IMR-90 (cell line): ENCODE data around the gene LILRA6. TPM values are rescaled to one million over a fixed set of nuclear protein-coding genes. Genes with fewer than 3 reads are reported as not detected.

Experiments
- ATAC-seq: fragments of 200-7000 bp; cut with Tn5 transposase; 2 replicates; pipeline ENCODE4 v1.9.1; 2020; ENCODE audit warnings: low read depth, mild to moderate bottlenecking, moderate library complexity
- BruUV-seq: library from RNA; stranded (reverse); fragments of 400-500 nt; replicated peaks from 2 replicates; lab custom pipeline; 2021; lab: Mats Ljungman, UMichigan
- CTCF ChIA-PET: fragments of 300-600 bp; formaldehyde crosslinking; extraction: SDS; loops from one replicate; lab custom pipeline; 2021; ENCODE audit warnings: antibody characterized with exemption; lab: Yijun Ruan, JAX
- POLR2A ChIA-PET: fragments of 300-600 bp; sonication (Branson Sonifier 250); formaldehyde crosslinking; loops from one replicate; lab custom pipeline; 2022; ENCODE audit warnings: antibody characterized with exemption; ENCODE audit not compliant: unreplicated experiment; lab: Charles Lee
- DNase-seq: peaks from one replicate; pipeline ENCODE4 v3.0.0; 2013
- H2AFZ ChIP-seq: replicated peaks from 2 replicates; pipeline ENCODE3; 2013; ENCODE audit warnings: low read length, mild to moderate bottlenecking; ENCODE audit not compliant: poor library complexity
- H2AK5ac ChIP-seq: 2 replicates; pipeline ENCODE4 v1.6.1; 2013; ENCODE audit warnings: low read depth, low read length, inconsistent platforms
- H2AK9ac ChIP-seq: replicated peaks from 2 replicates; pipeline ENCODE3; 2013; ENCODE audit warnings: mild to moderate bottlenecking, low read depth, low read length, moderate library complexity; ENCODE audit not compliant: poor library complexity
- H2BK120ac ChIP-seq: 2 replicates; pipeline ENCODE4 v1.6.1; 2013; ENCODE audit warnings: low read depth, low read length, inconsistent platforms
- H2BK15ac ChIP-seq: 3 replicates; pipeline ENCODE4 v1.6.1; 2013; ENCODE audit warnings: low read depth, low read length, inconsistent platforms
- H2BK20ac ChIP-seq: 2 replicates; pipeline ENCODE4 v1.6.1; 2013; ENCODE audit warnings: low read depth, mild to moderate bottlenecking, inconsistent platforms, low read length, moderate library complexity
- H2BK5ac ChIP-seq: 2 replicates; pipeline ENCODE4 v1.6.1; 2013; ENCODE audit warnings: mild to moderate bottlenecking, low read depth, low read length, inconsistent platforms; ENCODE audit not compliant: poor library complexity, severe bottlenecking
- H3K14ac ChIP-seq: replicated peaks from 2 replicates; pipeline ENCODE4 v1.6.1; 2013; ENCODE audit warnings: low read depth, low read length, inconsistent platforms
- H3K18ac ChIP-seq: 2 replicates; pipeline ENCODE4 v1.6.1; 2013; ENCODE audit warnings: low read depth, low read length, control low read depth
- H3K23ac ChIP-seq: 2 replicates; pipeline ENCODE4 v1.6.1; 2013; ENCODE audit warnings: low read depth, low read length, inconsistent platforms
- H3K27ac ChIP-seq: 2 replicates; pipeline ENCODE4 v1.5.1; 2013; ENCODE audit warnings: mild to moderate bottlenecking, control low read depth, low read length; ENCODE audit not compliant: insufficient read depth
- H3K27me3 ChIP-seq: 2 replicates; pipeline ENCODE4 v1.6.1; 2013; ENCODE audit warnings: low read length; ENCODE audit not compliant: control insufficient read depth, insufficient read depth
- H3K36me3 ChIP-seq: 2 replicates; pipeline ENCODE4 v1.6.1; 2013; ENCODE audit warnings: low read length, mixed read lengths; ENCODE audit not compliant: control insufficient read depth, insufficient read depth
- H3K4ac ChIP-seq: 2 replicates; pipeline ENCODE4 v1.6.1; 2013; ENCODE audit warnings: low read depth, low read length, inconsistent platforms
- H3K4me1 ChIP-seq: 2 replicates; pipeline ENCODE4 v1.6.1; 2013; ENCODE audit warnings: low read length, mixed read lengths; ENCODE audit not compliant: control insufficient read depth, insufficient read depth
- H3K4me2 ChIP-seq: 2 replicates; pipeline ENCODE4 v1.6.1; 2013; ENCODE audit warnings: low read depth, mild to moderate bottlenecking, control low read depth, low read length, moderate library complexity
- H3K4me3 ChIP-seq: 2 replicates; pipeline ENCODE4 v1.5.1; 2013; ENCODE audit warnings: low read depth, mild to moderate bottlenecking, control low read depth, low read length, moderate library complexity; ENCODE audit not compliant: insufficient read depth
- H3K56ac ChIP-seq: 2 replicates; pipeline ENCODE4 v1.6.1; 2013; ENCODE audit warnings: low read length, inconsistent platforms; ENCODE audit not compliant: insufficient read depth; ENCODE audit errors: extremely low read depth
- H3K79me1 ChIP-seq, 2 experiments: 2 replicates each; pipeline ENCODE4 v1.6.1; 2013; ENCODE audit warnings: low read length in 2 of 2, inconsistent platforms in 1 of 2, low read depth in 1 of 2
- H3K9ac ChIP-seq: 2 replicates; pipeline ENCODE4 v1.6.1; 2013; ENCODE audit warnings: low read depth, low read length, control low read depth
- H3K9me1 ChIP-seq: 2 replicates; pipeline ENCODE4 v1.6.1; 2013; ENCODE audit warnings: low read length, inconsistent platforms; ENCODE audit not compliant: insufficient read depth
- H3K9me3 ChIP-seq: 2 replicates; pipeline ENCODE4 v1.6.1; 2013; ENCODE audit warnings: low read length; ENCODE audit not compliant: control insufficient read depth, insufficient read depth
- H4K20me1 ChIP-seq: 2 replicates; pipeline ENCODE4 v1.6.1; 2013; ENCODE audit warnings: low read length, inconsistent platforms; ENCODE audit not compliant: insufficient read depth
- H4K5ac ChIP-seq: 2 replicates; pipeline ENCODE4 v1.6.1; 2013; ENCODE audit warnings: mild to moderate bottlenecking, low read depth, low read length, control low read depth
- H4K8ac ChIP-seq, 2 experiments: 2 replicates each; pipeline ENCODE4 v1.6.1; 2013; ENCODE audit warnings: low read depth in 2 of 2, low read length in 2 of 2, control low read depth in 1 of 2, inconsistent platforms in 1 of 2
- H4K91ac ChIP-seq: 2 replicates; pipeline ENCODE4 v1.6.1; 2013; ENCODE audit warnings: low read depth, low read length, inconsistent platforms; ENCODE audit not compliant: insufficient read depth
- ELK1 ChIP-seq: fragments of 150-350 bp; IDR thresholded peaks from 2 replicates; pipeline ENCODE4 v1.6.1; 2016; ENCODE audit warnings: low read depth, mild to moderate bottlenecking, low read length, moderate library complexity, borderline replicate concordance
- MAFK ChIP-seq: IDR thresholded peaks from 2 replicates; pipeline ENCODE4 v1.6.1; 2012; ENCODE audit warnings: low read depth, low read length, improper control_type of control experiment
- MXI1 ChIP-seq: IDR thresholded peaks from 2 replicates; pipeline ENCODE4 v1.6.1; 2012; ENCODE audit warnings: low read depth, mild to moderate bottlenecking, low read length, moderate library complexity, borderline replicate concordance
- NFE2L2 ChIP-seq: fragments of 150-350 bp; IDR thresholded peaks from 2 replicates; pipeline ENCODE4 v1.6.1; 2016; ENCODE audit warnings: low read depth, mild to moderate bottlenecking, low read length
- POLR2A ChIP-seq: IDR thresholded peaks from 2 replicates; pipeline ENCODE4 v1.6.1; 2012; ENCODE audit warnings: mild to moderate bottlenecking, low read depth, low read length
- RAD21 ChIP-seq: IDR thresholded peaks from 2 replicates; pipeline ENCODE4 v1.6.1; 2012; ENCODE audit warnings: low read length, improper control_type of control experiment
- RCOR1 ChIP-seq: IDR thresholded peaks from 2 replicates; pipeline ENCODE4 v1.6.1; 2012; ENCODE audit warnings: mild to moderate bottlenecking, low read length, improper control_type of control experiment; ENCODE audit not compliant: insufficient replicate concordance
- RFX5 ChIP-seq: IDR thresholded peaks from 2 replicates; pipeline ENCODE4 v1.8.0; 2012; ENCODE audit warnings: low read depth, mild to moderate bottlenecking, low read length, moderate library complexity
- USF2 ChIP-seq: fragments of 150-350 bp; IDR thresholded peaks from 2 replicates; pipeline ENCODE4 v1.6.1; 2017; ENCODE audit warnings: mild to moderate bottlenecking, antibody characterized with exemption, low read length, low read depth
- WGBS, 2 experiments: methylation state at CpG; one replicate each; pipeline versions ENCODE4 v1.1.5 to v1.1.7; 2013; ENCODE audit warnings: missing lambda C conversion rate in 2 of 2; ENCODE audit not compliant: insufficient read length in 1 of 2; ENCODE audit errors: extremely low coverage in 2 of 2; 5-methylcytosine and 5-hydroxymethylcytosine counted together
- dilution Hi-C: fragments of 300-500 bp; cut with HindIII; formaldehyde crosslinking; loops from one replicate; pipeline ENCODE4 v1.14.3; 2018; ENCODE audit warnings: low sequenced_read_pairs; ENCODE audit not compliant: unreplicated experiment
- in situ Hi-C: fragments of 300-500 bp; cut with MboI; formaldehyde crosslinking; loops from 3 replicates; pipeline ENCODE4 v1.14.3; 2019; ENCODE audit warnings: low sequenced_read_pairs, inconsistent platforms, mixed read lengths
- intact Hi-C: fragments of 100-400 bp; cut with micrococcal nuclease; formaldehyde crosslinking; loops from 2 replicates; pipeline ENCODE4 v1.10.0; 2022
- polyA plus RNA-seq, 3 experiments: library from polyadenylated mRNA; depleted of rRNA; stranded (reverse); fragments of >200 nt; gene quantifications; 2 replicates each; pipeline ENCODE4 v1.2.3, GENCODE V29; 2012; ENCODE audit warnings: low replicate concordance in 1 of 3
- total RNA-seq: library from RNA; depleted of rRNA; stranded (reverse); fragments of >200 nt; gene quantifications from 2 replicates; pipeline ENCODE4 v1.2.3, GENCODE V29; 2012

Gene LILRA6
- total and polyA plus RNA-seq, 2 of the 4 experiments (the other 2 are of a cell fraction): not detected

GRCh38 chr19:54206831-54207177 lies 35.8 kb downstream of the LILRA6 start:
- Histone ChIP-seq H2AFZ (no peak overlapping the region), H3K9me3 (no peaks in the 10 kb centered on the region), H2AK5ac (no peak overlapping the region), H3K9ac (no peak overlapping the region), H4K20me1 (peaks cover 94% of the 10 kb centered on the region), H4K91ac (no peak overlapping the region), H3K4me1 (peaks cover 37% of the 10 kb centered on the region), H3K27me3 (no peaks in the 10 kb centered on the region), H3K4me2 (no peak overlapping the region), H2BK120ac (no peak overlapping the region), H3K27ac (no peak overlapping the region), H3K23ac (no peak overlapping the region), H3K18ac (no peak overlapping the region), H3K79me1 (peaks cover 11 to 84% of the 10 kb centered on the region in 2 experiments), H2BK20ac (no peak overlapping the region), H3K36me3 (peaks cover 56% of the 10 kb centered on the region), H2AK9ac (peak overlapping the region; percentile 1), H4K8ac (no peak overlapping the region), H3K14ac (no peak overlapping the region), H4K5ac (no peak overlapping the region), H2BK5ac (no peak overlapping the region), H3K56ac (no peak overlapping the region), H2BK15ac (no peak overlapping the region), H3K4me3 (no peak overlapping the region), H3K9me1 (peaks cover 37% of the 10 kb centered on the region), H3K4ac (no peak overlapping the region)
- TF ChIP-seq RCOR1 (no peak), USF2 (no peak), POLR2A (no peak), MXI1 (no peak), NFE2L2 (no peak), RAD21 (no peak), MAFK (no peak), ELK1 (no peak), RFX5 (no peak)
- POLR2A ChIA-PET: no interaction called here
- WGBS, 2 experiments: 100% methylated on average over 3 of the region's 13 CpGs; no CpG with 5 or more reads in 1 of the 2 experiments
- DNase-seq (no peak), ATAC-seq (no peak)
- intact Hi-C loops: no loop called here
- CTCF ChIA-PET: no interaction called here
- in situ Hi-C loops: loop anchor here (10.0 kb wide), 1 partner anchor 248 kb away; no protein-coding TSS in a partner anchor
- no TSS peak for BruUV-seq
- dilution Hi-C loops: no loop called here
